Activated CD4-positive, alpha-beta T cell treated with anti-CD3 and anti-CD28 coated beads, Interleukin-2, amount 10 ng/mL, durations not matched to agents 7 days and 5 days (primary cell): ENCODE results near the gene AADAT. TPM values are rescaled to one million over a fixed set of nuclear protein-coding genes. Genes with fewer than 3 reads are reported as not detected.

Source experiments
- CTCF ChIA-PET: fragments of 350-600 bp; sonication (Branson Sonifier 250); formaldehyde crosslinking; loops from one replicate; lab custom pipeline; 2021; ENCODE audit warnings: antibody characterized with exemption; lab: Charles Lee
- POLR2A ChIA-PET: fragments of 350-600 bp; sonication (Branson Sonifier 250); formaldehyde crosslinking; loops from one replicate; lab custom pipeline; 2021; ENCODE audit warnings: antibody characterized with exemption; lab: Charles Lee
- DNase-seq: peaks from one replicate; pipeline ENCODE4 v3.0.0-alpha.2; 2020
- H3K27ac Mint-ChIP-seq: one replicate; pipeline ENCODE4 v1.8.0; 2021; ENCODE audit warnings: mild to moderate bottlenecking, moderate library complexity, mixed read lengths
- H3K27me3 Mint-ChIP-seq: one replicate; pipeline ENCODE4 v1.8.0; 2021; ENCODE audit warnings: mixed read lengths
- H3K36me3 Mint-ChIP-seq: one replicate; pipeline ENCODE4 v1.8.0; 2021; ENCODE audit warnings: low read depth, mixed read lengths
- H3K4me1 Mint-ChIP-seq: one replicate; pipeline ENCODE4 v1.8.0; 2021; ENCODE audit warnings: mixed read lengths
- H3K4me3 Mint-ChIP-seq: one replicate; pipeline ENCODE4 v1.8.0; 2021; ENCODE audit warnings: mild to moderate bottlenecking, moderate library complexity, mixed read lengths
- H3K9me3 Mint-ChIP-seq: one replicate; pipeline ENCODE4 v1.8.0; 2021; ENCODE audit warnings: mixed read lengths
- total RNA-seq, 2 experiments: library from RNA; stranded (reverse); gene quantifications; one replicate each; pipeline ENCODE4 v1.2.3, GENCODE V29; 2021

Gene AADAT
- total RNA-seq, 2 experiments from 2014 or later, result not detected

GRCh38 chr4:170014359-170015011 lies 75.3 kb downstream of the AADAT start:
- Mint-ChIP-seq H3K9me3 (no peaks in the 10 kb centered on the region), H3K4me3 (no peak overlapping the region), H3K36me3 (no peaks in the 10 kb centered on the region), H3K27ac (no peak overlapping the region), H3K4me1 (no peaks in the 10 kb centered on the region), H3K27me3 (peaks cover 2% of the 10 kb centered on the region)
- ChIA-PET CTCF (no interaction called here), POLR2A (no interaction called here)
- no peak for DNase-seq

GRCh38 chr4:170012629-170012958 lies 77.2 kb downstream of the AADAT start:
- ChIA-PET CTCF (no interaction called here), POLR2A (no interaction called here)
- no peak for DNase-seq

GRCh38 chr4:170011921-170012628 lies 77.7 kb downstream of the AADAT start:
- no peak for DNase-seq
- Mint-ChIP-seq H3K36me3 (no peaks in the 10 kb centered on the region), H3K27ac (no peak overlapping the region), H3K4me1 (peaks cover 4% of the 10 kb centered on the region), H3K4me3 (no peak overlapping the region), H3K9me3 (no peaks in the 10 kb centered on the region), H3K27me3 (peaks cover 11% of the 10 kb centered on the region)
- ChIA-PET CTCF (no interaction called here), POLR2A (no interaction called here)

More at GRCh38 chr4:170012629-170012958, 77.2 kb downstream of the AADAT start:
- H3K4me1 Mint-ChIP-seq, result peaks cover 4% of the 10 kb centered on the region
- no peaks in the 10 kb centered on the region for H3K9me3 Mint-ChIP-seq
- H3K27ac Mint-ChIP-seq, result no peak overlapping the region
- H3K27me3 Mint-ChIP-seq, result peaks cover 11% of the 10 kb centered on the region
- H3K36me3 Mint-ChIP-seq, result no peaks in the 10 kb centered on the region
- H3K4me3 Mint-ChIP-seq, result no peak overlapping the region

Other genes with a start within 250 kb of the AADAT start
- under 1 TPM; 0.27 to 0.35 TPM for gene MFAP3L, start 63.6 kb downstream of the AADAT start, total RNA-seq